Forelimb muscle (tissue), 1 donor: ENCODE data around the gene WDR90. TPM values are rescaled to one million over a fixed set of nuclear protein-coding genes. Genes with fewer than 3 reads are reported as not detected.
"Not testable (repeated sequence)": the region's sequence is repeated elsewhere in the genome, so short reads cannot be mapped to it uniquely, and the experiment has no call there.

Experiments
- DNase-seq: peaks from one replicate; pipeline ENCODE4 v3.0.0-alpha.2; 2013; ENCODE audit warnings: low read depth
- polyA plus RNA-seq: library from polyadenylated mRNA; unstranded; fragments of 120-200 nt; gene quantifications from one replicate; pipeline ENCODE4 v1.2.1, GENCODE V29; 2013; ENCODE audit not compliant: insufficient read length

Gene WDR90
- polyA plus RNA-seq, 1 donor = 17.9 TPM

DNA sequence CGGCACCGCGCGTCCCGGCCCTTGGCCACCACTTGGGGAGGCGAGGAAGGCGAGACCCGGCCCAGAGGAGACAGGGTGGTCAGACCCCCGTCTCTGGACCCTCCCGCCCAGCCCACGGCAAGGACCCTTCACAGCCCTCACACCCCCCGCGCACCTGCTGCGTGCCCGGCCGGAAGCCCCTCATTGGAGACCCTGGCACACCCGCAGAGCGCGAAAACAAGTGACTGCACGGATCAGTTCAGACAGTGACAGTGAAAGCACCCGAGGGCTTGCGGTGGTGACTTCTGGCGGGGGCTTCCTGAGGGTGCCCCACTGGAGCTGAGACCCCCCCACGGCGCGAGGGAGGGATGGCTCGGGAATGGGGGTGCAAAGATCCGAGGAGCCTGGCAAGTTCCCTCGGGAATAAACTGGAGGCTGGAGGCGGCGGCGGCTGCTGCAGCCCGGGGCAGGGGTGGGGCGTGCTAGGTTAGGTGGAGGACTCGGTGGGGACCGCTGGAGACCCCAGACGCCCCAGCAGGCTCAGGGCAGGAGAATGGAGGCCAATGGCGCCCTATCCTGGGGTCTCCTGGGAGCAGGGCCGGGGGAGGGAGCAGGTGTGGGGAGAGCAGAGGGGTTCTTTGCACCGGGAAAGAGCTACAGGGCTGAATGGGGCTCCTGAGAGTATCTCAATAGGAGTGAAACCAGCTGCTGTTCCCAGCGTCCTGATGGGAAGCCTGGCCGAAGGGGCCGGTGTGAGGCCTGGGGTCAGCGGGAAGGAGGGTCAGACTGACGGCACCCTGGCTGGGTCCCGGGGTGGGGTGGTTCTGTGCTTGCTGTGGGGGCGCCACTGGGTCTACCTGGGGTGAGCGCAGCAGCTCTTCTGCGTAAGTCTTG, 57.3 kb downstream of the WDR90 start:
- DNase-seq = no peak

DNA sequence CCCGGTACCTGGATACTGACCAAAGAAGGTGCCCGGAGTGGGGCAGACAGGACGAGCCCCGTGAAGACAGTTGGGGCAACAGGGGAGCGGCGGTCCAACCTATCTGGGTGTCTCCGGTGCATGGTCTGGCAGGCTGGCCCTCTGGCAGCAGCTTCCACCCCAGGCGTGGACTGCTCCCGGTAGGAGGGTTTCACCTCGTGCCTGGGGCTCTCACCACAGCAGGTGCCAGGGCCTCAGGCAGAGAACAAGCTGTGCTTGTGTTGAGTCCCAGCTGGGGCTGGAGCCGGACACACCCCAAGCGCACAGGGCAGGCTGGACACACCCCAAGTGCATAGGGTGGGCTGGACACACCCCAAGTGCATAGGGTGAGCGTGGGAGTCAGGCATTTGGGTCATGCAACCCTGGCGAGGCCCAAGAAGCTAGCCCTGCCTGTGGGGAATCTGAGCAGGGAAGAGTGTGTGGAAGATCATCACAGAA, 57.9 kb downstream of the WDR90 start:
- no peak for DNase-seq

DNA sequence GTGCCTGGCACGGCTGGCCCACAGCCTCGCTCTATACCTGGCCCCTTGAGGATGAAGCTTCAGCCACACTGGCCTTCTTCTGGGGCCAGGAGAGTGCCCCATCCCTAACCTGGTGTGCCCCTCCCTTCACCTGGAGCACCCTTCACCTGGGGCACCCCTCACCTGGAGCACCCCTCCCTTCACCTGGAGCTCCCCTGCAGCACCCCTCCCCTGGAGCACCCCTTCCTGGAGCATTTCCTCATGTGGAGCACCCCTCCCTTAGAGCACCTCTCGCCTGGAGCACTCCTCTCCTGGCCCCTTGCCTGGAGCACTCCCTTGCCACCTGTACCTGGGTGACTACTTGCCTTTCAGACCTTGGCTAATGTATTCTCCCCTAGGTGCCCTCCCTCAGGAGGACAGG, 58.9 kb downstream of the WDR90 start:
- DNase-seq = no peak

DNA sequence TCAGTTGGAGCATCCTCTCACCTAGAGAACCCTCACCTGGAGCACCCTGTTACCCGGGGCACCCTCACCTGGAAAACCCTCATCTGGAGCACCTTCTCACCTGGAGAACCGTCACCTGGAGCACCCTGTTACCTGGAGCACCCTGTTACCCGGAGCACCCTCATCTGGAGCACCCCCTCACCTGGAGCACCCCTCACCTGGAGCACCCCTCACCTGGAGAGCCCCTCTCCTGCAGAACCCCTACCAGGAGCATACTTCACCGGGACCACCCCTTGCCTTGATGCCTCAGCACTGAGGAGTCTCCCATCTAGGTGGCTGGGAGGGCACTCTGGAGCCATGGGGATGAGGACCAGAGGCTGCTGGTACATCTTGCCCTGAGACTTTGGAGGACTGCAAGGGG, 59.8 kb downstream of the WDR90 start:
- DNase-seq = no peak

DNA sequence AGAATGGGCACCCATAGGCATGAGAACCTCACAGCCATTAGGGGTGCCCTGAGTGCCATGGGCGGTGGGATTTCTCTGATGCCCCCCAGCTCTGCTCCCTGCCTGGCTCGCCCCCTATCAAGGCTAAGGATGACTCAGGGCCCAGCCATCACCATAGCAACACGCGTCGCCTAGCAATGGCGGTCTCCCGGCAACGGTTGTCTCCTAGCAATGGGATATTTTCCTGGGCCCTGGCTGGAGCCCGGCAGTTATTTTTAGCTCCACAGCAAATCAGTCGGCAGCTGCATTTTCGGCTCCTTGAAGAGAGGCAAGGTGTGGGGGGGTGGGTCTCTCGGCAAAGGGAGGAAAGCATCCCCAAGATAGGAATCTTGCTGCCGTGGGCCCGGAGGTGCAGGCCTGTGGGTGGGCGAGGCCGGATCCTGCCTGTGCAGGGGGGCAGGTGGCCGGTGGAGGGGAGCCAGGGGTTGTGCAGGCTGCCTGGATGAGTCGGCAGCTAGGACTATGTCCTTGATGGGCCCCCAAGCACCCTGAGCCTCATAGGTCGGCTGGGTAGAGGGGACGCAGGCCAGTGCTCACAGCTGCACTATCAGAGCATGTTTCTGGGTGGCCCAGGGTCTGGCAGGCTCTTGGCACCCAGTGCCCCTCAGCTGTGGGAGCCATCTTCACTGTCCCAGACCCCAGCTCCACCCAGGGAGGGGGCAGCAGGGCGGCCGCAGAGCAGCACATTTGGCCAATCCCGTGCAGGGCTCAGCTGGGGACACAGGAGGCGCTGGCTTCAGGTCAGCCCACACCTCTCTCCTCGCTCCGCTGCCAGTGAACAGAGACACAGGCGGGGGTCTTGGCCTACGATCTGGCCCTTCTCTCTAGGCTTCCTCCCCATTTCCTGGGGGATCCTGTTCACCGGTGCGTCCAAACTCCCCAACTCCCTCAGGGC, 60.7 kb downstream of the WDR90 start:
- no peak for DNase-seq

DNA sequence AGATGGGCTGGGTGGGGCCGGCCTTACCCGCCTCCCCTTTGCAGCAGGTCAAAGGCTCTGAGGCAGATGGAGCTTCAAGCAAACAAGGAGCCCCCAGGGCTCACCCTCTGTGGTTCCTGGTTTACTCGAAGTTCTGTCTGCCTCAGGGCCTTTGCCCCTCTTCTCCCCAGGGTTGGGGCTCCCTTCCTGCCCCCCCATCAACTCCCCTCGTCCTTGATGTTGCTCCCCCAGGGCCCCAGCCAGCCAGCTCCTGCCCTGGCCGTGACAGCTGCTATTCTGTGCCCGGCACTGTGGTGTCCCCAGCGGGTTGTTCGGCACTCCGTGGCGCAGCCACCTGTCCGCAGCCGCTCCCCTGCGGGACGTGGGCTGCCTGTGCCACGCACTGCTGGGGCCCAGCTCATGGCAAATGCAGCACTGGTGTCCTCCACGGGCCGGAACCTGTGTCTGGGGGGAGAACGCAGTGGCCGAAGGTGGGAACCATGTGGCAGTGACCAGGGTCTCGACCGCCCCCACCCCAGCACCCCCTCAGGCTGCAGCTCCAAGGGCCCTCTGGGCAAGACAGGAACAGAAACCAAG, 61.4 kb downstream of the WDR90 start:
- no peak for DNase-seq

DNA sequence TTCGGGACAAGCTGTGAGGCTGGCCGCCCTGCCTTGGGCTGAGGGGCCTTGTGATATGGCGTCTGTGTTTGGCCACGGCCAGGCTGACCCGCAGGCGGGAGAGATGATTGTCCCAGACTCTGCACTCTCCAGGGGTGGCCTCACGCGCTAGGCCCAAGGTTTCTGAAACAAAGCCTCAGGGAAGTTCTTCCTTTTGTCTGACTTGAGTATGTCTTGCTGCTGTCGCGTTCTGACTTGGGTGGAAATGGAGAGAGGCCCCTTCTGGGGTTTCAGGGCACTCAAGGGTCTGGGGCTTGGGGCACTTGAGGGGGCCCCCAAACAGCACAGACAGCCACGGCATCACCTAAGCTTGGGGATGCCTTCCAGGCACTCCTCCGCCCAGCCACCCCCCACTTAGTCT, 61.9 kb downstream of the WDR90 start:
- no peak for DNase-seq

DNA sequence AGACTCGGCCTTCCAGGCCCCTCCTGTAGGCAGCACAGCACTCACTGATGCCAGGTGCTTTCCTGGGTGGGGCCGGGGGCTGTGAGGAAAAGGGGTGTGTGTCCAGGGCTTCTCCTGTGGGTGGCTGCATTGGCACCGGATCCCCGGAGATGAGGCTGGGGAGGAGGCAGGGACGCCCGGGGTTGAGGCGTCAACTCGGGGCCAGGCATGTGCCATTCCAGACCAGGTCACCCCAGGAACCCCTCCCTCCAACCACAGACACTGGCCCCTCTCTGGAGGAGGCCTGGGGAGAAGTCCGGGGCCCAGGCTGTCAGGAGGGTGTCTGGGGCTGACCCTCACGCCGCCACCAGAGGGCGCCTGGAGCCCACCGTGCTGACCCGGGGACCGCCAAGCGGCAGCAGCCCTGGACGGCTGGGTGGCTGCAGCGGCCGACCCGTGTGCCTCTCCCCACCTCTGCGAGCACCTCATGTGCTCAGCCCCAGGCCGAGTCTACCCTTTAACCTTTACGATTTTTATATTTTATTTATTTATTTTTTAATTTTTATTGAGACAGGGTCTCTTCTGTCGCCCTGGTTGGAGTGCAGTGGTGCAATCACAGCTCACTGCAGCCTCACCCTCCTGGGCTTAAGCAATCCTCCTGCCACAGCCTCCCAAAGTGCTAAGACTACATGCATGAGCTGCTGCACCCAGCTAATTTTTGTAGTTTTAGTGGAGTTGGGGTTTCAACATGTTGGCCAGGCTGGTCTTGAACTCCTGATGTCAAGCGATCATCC, 62.6 kb downstream of the WDR90 start:
- DNase-seq = no peak

DNA sequence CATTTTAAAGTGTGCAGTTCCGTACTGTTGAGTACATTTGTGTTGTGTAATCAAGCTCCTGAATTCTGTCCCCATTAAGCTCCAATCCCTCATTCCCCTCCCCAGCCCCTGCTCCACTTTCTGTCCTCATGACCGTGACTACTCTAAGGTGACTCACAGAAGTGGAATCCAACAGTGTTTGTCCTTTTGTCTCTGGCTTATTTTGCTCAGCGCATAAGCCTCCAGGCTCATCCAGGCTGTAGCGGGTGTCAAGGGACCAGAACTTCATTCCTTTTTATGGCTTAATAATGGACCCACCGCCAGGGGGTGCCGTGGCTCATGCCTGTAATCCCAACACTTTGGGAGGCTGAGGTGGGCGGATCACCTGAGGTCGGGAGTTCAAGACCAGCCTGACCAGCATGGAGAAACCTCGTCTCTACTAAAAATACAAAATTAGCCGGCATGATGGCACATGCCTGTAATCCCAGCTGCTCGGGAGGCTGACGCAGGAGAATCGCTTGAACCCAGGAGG, 63.6 kb downstream of the WDR90 start:
- not testable (repeated sequence) for DNase-seq

DNA sequence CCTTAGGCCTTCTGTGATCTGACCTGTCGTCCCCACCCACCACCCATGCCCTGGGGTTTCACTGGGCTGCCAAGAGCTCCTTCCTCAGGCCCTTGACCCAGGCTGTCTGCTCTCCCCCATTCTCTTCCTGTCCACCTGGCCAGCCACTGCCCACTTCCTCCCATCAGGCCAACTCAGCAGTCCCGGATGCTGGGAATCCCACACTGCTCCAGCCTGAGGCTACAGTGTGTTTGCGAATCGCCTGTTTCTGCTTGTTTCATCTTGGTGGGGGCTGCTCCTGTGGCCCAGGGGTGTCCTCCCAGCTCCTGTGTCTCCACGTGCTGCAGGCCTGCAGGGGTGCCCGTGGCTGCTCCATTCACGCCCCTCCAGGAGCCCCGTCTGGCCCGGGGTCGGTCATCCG, 64.9 kb downstream of the WDR90 start:
- DNase-seq = no peak

DNA sequence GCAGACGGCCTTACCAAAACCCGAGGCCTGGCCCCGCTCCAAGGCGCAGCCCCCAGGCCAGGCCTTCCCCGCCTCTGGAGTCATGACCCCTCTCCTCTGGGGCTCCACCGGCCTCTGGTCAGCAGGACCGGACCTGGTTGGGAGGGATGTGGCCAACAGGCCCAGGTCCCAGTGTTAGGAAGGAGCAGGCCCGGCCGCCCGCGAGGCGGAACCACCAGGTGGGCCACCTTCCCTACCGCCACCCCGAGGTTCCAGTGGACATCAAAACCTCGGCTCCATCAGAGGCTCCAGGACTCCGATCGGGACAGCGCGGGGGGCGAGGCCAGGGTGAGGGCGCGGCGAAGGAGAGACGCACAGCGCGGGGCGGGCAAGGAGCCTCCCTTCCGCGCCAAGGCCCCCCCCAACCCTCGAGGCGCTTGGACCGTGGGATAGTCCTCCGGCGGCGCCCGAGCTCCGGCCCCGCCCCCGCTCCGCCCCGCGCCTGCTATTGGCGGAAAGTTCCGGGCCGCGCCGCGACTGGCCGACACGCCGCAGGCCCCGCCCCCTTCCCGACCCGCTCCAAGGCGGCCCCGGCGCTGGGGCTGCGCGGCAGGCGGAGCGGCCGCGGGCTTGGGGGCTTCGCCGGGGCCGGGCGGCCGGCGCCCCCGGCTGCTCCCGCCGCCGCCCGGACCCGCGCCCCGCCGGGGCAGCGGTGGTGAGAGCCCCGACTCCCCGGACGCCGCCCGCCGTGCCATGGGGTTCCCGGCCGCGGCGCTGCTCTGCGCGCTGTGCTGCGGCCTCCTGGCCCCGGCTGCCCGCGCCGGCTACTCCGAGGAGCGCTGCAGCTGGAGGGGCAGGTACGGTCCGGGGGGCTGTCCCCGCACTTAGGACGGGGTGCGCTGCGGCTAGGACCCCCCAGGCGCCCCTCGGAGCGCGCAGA, 65.7 kb downstream of the WDR90 start, which contains the start of gene METRN:
Gene METRN, plus strand, starts transcription at position 561 of the 919 bp plus-strand sequence. Its CDS starts 172 bp downstream, at position 733.
- no peak for DNase-seq

DNA sequence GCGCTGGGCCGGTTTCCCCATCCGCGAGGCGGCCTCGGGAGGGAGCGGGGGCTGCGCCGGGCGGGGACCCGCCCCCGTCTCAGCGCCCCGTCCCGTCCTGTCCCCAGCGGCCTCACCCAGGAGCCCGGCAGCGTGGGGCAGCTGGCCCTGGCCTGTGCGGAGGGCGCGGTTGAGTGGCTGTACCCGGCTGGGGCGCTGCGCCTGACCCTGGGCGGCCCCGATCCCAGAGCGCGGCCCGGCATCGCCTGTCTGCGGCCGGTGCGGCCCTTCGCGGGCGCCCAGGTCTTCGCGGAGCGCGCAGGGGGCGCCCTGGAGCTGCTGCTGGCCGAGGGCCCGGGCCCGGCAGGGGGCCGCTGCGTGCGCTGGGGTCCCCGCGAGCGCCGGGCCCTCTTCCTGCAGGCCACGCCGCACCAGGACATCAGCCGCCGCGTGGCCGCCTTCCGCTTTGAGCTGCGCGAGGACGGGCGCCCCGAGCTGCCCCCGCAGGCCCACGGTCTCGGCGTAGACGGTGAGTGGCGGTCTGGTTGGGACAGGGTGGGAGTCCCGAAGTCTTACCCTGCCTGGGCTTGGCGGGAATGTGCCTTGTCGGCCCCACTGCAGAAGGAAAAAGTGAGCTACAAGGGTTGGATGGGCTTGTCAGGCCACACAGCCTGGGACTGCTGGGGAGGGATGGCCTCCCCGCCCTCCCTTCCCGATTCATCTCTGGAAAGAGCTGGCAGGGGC, 66.5 kb downstream of the WDR90 start:
- DNase-seq = no peak

DNA sequence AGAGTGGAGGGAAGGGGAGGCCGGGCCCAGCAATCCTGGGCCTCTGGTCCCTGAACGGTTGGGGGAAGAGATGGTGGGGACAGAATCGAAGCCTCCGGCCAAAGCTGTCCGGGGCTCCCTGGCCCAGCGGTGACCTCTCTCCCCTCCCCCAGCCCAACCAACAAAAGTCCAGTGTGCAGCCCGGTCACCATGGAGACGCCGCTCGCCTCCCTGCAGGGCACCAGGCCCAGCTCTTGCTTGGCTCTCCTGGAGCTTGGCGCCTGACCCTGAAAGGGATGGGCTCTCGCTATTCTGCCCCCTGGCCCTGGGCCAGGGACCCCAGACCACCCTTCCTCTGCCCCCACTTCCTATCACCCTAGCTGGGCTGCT, 67.0 kb downstream of the WDR90 start:
- DNase-seq = no peak

DNA sequence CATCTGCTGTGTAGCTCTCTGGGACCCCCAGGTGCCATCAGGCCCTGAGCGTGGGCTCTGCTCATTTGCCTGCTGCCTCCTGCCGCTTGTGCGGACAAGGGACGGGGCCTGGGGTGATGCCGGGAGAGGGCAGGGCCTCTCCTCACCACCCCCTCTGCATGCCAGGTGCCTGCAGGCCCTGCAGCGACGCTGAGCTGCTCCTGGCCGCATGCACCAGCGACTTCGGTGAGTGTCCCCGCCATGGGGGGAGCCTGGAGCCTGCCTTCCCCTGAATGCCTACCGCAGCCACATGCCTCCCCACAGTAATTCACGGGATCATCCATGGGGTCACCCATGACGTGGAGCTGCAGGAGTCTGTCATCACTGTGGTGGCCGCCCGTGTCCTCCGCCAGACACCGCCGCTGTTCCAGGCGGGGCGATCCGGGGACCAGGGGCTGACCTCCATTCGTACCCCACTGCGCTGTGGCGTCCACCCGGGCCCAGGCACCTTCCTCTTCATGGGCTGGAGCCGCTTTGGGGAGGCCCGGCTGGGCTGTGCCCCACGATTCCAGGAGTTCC, 67.7 kb downstream of the WDR90 start:
- DNase-seq = no peak

Other genes starting within 250 kb of the WDR90 start
- gene DECR2, start 247.5 kb upstream of the WDR90 start, polyA plus RNA-seq = 14.4 TPM
- gene RAB11FIP3, start 223.7 kb upstream of the WDR90 start, polyA plus RNA-seq = 30.4 TPM
- gene CAPN15, start 121.7 kb upstream of the WDR90 start, polyA plus RNA-seq = 24.6 TPM
- 0.14 TPM for gene PRR35, start 89.0 kb upstream of the WDR90 start, polyA plus RNA-seq
- 0.99 TPM for gene NHLRC4, start 82.4 kb upstream of the WDR90 start, polyA plus RNA-seq
- gene PIGQ, start 79.4 kb upstream of the WDR90 start, polyA plus RNA-seq = 16.1 TPM
- gene RAB40C, start 59.3 kb upstream of the WDR90 start, polyA plus RNA-seq = 12.6 TPM
- 0.76 TPM for gene WFIKKN1, start 18.4 kb upstream of the WDR90 start, polyA plus RNA-seq
- 36.6 TPM for gene METTL26, start 13.1 kb upstream of the WDR90 start, polyA plus RNA-seq
- gene MCRIP2, start 7.5 kb upstream of the WDR90 start, polyA plus RNA-seq = 14.5 TPM
- gene RHOT2, start 18.8 kb downstream of the WDR90 start, polyA plus RNA-seq = 58.3 TPM
- 1.8 TPM for gene RHBDL1, start 26.3 kb downstream of the WDR90 start, polyA plus RNA-seq
- 88.0 TPM for gene STUB1, start 31.0 kb downstream of the WDR90 start, polyA plus RNA-seq
- 35.1 TPM for gene JMJD8, start 35.0 kb downstream of the WDR90 start, polyA plus RNA-seq
- 7.1 TPM for gene WDR24, start 41.0 kb downstream of the WDR90 start, polyA plus RNA-seq
- 0.34 TPM for gene FBXL16, start 56.4 kb downstream of the WDR90 start, polyA plus RNA-seq
- 26.1 TPM for gene METRN, start 65.8 kb downstream of the WDR90 start, polyA plus RNA-seq
- 15.4 TPM for gene ANTKMT, start 71.8 kb downstream of the WDR90 start, polyA plus RNA-seq
- 1.5 TPM for gene CCDC78, start 77.1 kb downstream of the WDR90 start, polyA plus RNA-seq
- 3.2 TPM for gene HAGHL, start 77.7 kb downstream of the WDR90 start, polyA plus RNA-seq
- gene CIAO3, start 91.6 kb downstream of the WDR90 start, polyA plus RNA-seq = 18.0 TPM
- 0.34 TPM for gene MSLN, start 111.4 kb downstream of the WDR90 start, polyA plus RNA-seq
- 10.3 TPM for gene RPUSD1, start 139.0 kb downstream of the WDR90 start, polyA plus RNA-seq
- gene CHTF18, start 139.3 kb downstream of the WDR90 start, polyA plus RNA-seq = 15.4 TPM
- gene GNG13, start 151.4 kb downstream of the WDR90 start, polyA plus RNA-seq = not detected